ENCODE measurements around the gene CHERP.

DNA sequence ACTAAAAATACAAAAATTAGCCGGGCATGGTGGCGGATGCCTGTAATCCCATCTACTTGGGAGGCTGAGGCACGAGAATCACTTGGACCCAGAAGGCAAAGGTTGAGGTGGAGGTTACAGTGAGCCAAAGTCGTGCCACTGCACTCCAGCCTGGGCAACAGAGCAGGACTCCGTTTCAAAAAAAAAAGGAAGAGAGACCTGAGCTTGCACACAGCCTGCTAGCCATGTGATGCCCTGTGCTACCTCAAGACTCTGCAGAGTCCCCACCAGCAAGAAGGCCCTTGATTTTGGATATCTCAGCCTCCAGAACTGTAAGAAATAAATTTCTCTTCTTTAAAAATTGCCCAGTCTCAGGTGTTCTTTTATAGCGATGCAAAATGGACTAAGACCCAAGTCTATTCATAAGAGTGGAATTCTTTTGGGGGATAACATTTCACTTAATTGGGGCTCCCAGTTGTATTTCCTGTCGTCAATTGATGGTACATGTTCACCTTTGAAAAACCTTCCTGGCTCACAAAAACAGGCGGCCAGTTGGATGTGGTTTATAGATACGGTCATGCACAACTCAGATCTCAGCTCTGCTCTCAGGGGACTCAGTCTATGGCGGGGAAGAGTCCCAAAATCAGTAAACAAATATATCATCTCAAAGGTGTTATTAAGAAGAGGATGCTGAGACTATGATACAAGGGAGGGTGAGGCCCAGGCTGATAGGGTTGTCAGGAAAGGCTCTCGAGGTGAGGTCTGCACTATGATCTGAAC, 2.4 kb upstream of the CHERP start:
- TF ChIP-seq CHD2 (IDR thresholded peaks at IDR 0.05; ENCODE audit: low read length) (no peak), SIN3A (conservative IDR thresholded peaks at IDR 0.05 in 1 of 2, IDR thresholded peaks at IDR 0.05 in 1 of 2; ENCODE audit: low read depth in 1 of 2, low read length in 2 of 2) (no peak), ATF3 (IDR thresholded peaks at IDR 0.05; ENCODE audit: insufficient read depth, low read depth, low read length) (no peak), EZH2 (IDR thresholded peaks at IDR 0.05; ENCODE audit: low read depth, low read length, severe bottlenecking) (no peak), SP1 (IDR thresholded peaks at IDR 0.05; ENCODE audit: low read depth, low read length) (no peak), JUN (IDR thresholded peaks at IDR 0.05; ENCODE audit: low read depth, low read length) (no peak), POLR2A (IDR thresholded peaks at IDR 0.05; ENCODE audit: control extremely low read depth in 1 of 2, low read depth in 2 of 2, low read length in 2 of 2) (no peak), RXRA (IDR thresholded peaks at IDR 0.05; ENCODE audit: insufficient read depth, low read depth, low read length) (no peak), ASH2L (IDR thresholded peaks at IDR 0.05; ENCODE audit: low read length) (no peak)
- TF ChIP-seq, protein P1, sequence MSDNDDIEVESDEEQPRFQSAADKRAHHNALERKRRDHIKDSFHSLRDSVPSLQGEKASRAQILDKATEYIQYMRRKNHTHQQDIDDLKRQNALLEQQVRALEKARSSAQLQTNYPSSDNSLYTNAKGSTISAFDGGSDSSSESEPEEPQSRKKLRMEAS (IDR thresholded peaks at IDR 0.05): no peak
- TF ChIP-seq, protein P2, sequence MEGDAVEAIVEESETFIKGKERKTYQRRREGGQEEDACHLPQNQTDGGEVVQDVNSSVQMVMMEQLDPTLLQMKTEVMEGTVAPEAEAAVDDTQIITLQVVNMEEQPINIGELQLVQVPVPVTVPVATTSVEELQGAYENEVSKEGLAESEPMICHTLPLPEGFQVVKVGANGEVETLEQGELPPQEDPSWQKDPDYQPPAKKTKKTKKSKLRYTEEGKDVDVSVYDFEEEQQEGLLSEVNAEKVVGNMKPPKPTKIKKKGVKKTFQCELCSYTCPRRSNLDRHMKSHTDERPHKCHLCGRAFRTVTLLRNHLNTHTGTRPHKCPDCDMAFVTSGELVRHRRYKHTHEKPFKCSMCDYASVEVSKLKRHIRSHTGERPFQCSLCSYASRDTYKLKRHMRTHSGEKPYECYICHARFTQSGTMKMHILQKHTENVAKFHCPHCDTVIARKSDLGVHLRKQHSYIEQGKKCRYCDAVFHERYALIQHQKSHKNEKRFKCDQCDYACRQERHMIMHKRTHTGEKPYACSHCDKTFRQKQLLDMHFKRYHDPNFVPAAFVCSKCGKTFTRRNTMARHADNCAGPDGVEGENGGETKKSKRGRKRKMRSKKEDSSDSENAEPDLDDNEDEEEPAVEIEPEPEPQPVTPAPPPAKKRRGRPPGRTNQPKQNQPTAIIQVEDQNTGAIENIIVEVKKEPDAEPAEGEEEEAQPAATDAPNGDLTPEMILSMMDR (IDR thresholded peaks at IDR 0.05; ENCODE audit: control extremely low read depth in 1 of 3, insufficient read depth in 1 of 3, low read depth in 1 of 3, low read length in 3 of 3): no peak
- TF ChIP-seq, protein P3, sequence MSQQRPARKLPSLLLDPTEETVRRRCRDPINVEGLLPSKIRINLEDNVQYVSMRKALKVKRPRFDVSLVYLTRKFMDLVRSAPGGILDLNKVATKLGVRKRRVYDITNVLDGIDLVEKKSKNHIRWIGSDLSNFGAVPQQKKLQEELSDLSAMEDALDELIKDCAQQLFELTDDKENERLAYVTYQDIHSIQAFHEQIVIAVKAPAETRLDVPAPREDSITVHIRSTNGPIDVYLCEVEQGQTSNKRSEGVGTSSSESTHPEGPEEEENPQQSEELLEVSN (IDR thresholded peaks at IDR 0.05): no peak

Data from H1 (cell line).